GM19025 (cell line): ENCODE measurements around the gene MYRIP.

Experiments used
- ATAC-seq: cut with Tn5 transposase; IDR thresholded peaks from one replicate; pipeline ENCODE4 v1.9.1; 2021; ENCODE audit warnings: mild to moderate bottlenecking, low read depth, moderate library complexity; ENCODE audit not compliant: unreplicated experiment

The MYRIP gene

DNA sequence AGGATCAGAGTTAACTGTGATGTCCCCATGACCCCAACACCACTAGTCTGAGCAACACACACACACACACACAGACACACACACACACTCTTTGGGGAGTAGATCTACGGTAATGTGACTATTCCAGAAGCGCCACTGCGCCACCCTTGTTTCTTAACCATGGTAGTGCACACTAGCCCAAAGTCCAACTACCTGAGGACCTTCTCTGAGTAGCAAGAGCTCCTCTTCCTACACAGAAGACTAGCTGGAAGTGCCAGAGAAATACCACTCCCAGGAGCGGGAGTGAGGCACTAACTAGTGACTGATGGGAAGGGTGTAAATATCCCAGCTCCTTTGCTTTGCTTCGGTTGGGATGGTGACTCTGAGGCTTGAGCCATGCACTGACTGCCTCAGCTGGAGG, 404.1 kb downstream of the MYRIP start:
- no peak for ATAC-seq

DNA sequence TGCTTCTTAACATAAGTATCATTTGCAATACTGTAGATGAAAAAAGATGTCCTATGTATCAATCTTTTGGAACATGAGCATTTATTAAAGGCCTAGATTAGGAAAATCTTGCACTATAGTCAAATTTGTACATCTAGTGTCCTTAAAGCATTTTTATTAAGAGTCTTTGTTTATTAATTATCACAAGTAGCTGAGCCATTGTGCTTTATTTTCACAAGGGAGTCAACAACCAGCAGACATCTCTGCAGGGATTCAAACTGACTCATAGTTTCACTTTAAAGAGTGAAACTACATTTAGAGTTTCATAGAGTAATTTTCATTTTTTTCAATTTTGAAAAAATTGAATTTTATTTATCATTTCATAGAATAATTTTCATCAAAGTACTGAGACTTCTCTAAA, 405.6 kb downstream of the MYRIP start:
- no peak for ATAC-seq

DNA sequence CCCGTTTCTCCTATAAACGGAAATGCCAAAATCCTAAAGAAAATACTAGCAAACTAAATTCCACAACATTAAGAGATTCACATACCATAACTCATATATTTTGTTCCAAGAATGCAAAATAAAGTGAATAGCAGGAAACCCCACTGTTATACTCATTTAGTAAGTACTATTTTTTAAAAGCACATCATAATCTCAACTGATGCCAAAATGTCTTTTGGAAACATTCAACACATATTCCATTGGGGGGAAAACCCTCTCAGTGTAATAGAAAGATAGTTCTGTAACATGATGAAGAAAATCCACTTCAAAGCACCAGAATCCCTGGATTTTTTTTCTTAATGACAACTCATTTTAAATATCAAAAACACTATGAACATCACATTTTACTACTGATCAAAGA, 407.1 kb downstream of the MYRIP start:
- ATAC-seq = no peak

DNA sequence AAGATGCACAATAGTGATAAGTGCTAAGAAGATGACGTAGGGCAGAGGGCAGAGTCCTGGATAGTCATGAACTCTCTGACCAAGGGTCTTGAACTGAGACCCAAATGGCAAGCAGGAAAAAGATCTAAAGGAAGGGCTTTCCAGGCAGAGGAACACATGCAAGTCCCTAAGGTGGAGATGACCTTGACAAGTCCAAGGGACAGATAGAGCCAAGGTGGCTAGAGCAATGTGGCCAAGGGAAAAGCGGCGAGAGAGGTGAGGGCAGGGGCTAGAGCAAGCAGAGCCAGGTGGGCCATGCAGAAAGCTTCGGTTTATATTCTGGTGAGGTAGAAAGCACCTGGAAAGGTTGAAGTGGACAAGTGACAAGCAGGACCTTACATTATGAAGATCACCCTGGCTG, 414.4 kb downstream of the MYRIP start:
- no peak for ATAC-seq

DNA sequence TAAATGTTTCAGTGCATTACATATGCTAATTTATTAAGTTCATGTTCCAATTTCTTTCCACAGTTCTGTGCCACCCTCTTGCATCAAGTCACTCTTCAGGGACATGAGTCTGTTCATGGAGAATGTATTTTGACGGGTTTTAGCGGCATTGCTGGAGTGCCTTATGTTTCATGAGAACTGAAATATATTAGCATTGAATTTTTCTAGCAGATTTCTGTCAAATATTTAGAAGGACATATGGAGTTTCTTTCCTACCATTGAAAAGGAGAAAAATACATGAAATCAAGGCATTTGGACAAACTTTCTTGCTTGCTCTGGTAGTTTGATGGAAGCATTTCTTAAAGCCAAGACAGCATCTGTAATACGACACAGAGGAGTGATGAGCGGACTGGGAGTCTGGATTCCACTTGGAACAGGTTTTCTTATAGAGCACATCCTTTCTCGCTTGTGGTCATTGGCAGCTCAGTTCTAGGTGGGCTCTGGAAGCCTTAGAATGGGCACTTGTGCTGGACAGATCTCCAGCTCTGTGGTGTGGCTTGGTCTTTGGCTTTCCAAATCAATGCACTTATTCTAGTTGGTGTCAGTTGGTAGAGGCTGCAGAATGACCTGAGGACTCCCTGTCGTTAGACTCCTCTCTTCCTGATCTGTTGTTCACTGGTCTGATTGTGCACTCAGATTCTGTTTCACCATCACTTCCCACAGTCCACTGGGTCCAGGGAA, 415.5 kb downstream of the MYRIP start:
- ATAC-seq = no peak

DNA sequence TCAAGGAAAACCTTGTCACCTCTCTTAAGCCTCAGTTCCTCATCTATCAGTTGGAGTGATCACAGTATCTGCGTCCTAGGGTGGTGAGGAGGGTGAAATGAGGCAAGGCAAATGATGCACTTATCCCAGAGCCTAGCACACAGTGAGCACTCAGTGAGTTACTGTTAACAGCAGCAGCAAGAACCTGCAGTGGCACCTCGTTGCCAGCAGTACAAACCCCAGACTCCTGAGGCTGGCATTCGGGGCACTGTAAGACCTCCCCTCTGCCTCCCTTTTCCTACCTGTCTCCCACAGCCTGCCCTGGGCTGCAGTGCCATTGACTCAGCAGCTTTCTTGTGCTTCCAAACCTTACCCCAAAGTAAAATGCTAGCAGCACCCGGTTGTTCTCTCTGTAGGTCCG, 417.2 kb downstream of the MYRIP start:
- no peak for ATAC-seq

DNA sequence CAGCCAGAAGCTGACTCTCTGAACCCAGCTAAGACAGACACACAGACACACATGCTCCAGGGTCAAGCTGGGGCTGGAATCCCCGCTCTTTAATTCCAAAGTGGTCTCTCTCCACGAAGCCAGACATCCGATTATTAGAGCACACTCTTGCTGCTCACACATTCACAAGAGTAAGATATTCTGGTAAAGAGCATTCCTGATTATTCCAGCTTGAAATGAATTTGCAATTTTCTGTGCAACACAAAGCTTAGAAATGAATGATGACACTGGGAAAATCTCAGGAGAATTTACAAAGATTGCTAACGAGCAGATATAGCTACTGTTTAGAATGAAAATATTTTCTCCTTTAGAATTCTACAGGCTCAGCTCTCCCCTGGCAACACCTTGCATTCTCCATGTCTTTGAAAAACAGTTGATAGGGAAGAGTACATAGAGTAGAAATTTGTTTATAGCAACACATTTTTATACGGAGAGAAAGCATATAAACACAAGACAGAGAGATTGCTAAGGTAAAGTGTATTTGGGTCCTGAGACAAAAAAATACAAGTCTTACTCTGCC, 419.5 kb downstream of the MYRIP start:
- ATAC-seq = no peak

DNA sequence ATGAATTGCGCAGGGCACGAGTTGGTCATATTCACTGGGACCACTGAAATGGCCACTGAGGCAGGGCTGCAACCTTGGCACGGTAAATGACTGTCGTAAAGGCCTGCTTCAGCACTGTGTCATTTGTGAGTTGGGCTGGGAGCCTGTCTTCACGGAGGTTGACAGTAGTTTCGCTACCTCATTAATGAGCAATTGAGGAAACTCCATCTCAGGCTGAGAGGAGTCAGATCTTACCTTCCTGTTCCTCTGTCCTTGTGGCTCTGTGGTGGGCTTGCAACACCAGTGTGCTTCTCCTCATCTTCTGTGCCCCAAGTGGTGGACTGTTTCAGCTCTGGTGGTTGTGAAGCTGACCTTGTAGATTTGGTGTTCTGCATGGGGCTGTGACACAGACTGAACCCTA, 420.0 kb downstream of the MYRIP start:
- no peak for ATAC-seq

DNA sequence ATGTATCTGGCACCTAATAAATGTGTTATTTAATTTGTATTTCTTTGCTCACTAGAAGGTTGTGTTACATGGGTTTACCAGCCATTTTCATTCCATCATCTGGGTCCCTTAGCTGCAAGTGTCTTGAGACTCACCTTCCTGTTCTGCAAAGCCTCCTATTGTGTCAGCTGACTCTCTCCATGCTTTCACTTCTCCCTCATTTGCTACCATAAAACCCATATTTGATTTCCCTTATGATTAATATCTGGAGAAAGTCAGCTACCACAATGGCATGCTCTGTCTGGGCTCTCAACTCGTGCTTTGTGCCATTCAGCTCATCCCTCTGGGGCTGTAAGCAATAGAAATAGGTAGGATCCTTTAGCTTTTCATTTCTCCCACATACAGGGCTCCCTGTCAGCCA, 420.6 kb downstream of the MYRIP start:
- ATAC-seq = no peak

DNA sequence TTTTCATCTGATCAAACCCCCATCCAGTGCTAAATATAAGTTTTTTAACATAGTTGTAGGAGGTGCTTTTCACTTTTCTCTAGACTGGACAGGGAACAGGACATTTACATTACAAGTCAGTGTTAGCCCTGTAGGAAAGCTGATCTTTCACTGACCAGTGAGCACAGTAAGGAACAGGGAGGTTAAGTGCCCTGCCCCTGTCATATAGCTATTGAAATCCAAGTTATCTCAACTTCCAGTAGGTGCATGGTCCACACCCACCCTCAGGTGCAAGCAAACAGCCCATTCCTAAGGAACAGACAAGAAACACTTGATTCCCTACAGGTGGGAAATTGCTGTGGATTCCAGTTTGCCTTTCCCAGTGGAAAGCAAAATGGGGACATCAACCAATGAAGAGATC, 421.0 kb downstream of the MYRIP start:
- ATAC-seq = no peak

DNA sequence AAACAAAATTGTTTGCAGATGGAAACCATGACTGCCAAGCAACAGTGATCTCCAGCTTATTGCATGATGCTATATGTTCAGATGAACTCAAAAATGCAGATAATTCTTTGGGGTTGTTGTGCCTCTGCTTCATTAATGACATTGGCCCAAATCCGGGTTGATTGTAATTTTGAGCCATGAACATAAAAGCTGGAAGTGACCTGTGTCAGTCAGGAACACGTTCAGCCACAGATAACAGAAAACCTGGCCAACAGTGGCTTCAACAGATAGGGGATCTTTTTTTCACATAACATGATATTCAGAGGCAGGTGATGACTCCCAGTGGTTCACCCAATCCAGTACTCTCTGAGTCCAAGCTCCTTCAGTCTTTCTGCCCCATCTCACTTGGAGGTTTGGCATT, 423.2 kb downstream of the MYRIP start:
- ATAC-seq = no peak

DNA sequence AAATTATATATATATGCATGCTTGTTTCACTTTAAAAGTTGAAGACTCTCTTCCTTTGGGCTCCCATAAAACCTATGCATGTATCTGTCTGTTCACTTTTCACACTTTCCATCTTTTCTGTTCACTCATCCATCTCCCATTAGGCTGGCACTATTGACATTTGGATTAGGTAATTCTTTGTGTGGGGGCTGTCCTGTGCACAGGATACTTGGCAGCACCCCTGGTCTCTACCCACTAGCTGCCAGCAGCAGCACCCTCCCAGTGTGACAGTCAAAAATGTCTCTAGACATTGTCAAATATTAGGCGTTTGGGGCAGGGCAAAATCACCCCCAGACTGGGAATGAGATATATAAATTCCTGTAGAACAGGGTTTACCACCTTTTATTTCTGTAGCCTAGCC, 427.8 kb downstream of the MYRIP start:
- no peak for ATAC-seq

DNA sequence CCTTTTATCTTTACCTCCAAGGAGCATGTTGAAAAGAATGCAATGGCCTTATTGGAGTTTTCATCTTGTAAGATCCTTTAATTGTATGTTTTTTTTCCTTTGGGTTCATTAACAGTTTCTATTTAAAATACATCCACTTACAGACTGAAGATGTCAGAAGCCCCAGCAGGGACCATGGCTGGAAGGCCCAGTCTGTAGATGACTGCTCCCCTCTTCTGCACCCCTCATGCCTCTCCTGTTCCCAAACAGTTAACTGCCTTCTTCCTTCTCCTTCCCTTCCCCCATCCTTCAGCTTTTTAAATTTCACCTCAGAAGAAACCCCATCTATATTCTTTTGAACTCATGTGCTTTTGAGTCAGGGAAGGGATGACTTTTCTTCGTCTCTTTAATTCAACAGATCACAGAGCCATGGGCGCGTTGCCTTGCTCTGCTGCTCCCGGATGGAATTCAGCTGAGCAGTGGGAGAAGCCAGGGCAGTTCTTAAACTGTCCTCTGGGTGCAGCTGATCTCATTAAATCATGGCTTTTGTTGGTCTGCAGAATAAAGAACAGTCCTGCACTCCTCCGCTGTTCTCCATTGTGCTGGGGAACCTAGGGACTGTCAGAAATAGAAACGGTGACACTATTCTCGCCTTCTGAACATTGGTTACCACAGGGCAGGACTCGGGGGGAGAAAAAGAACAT, 428.6 kb downstream of the MYRIP start:
- ATAC-seq = no peak

DNA sequence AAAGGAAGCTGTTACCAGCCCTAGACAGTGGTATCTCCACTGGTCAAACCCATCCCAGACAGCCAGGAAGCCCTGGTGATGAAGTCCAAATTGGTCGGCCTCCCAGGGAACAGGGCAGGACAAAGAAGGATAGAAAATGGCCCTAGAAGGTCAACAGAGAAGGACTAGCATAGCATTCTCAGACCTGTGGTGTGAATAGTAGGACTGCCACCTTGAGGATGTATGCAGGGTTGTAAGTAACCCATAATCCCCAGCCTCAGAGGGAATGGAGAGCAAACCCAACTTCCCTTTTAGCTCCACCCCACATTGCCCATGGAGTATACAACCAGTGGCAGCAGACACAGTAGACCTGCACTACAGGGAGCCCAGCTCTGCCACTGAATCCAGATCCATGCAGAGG, 431.5 kb downstream of the MYRIP start:
- ATAC-seq = no peak

DNA sequence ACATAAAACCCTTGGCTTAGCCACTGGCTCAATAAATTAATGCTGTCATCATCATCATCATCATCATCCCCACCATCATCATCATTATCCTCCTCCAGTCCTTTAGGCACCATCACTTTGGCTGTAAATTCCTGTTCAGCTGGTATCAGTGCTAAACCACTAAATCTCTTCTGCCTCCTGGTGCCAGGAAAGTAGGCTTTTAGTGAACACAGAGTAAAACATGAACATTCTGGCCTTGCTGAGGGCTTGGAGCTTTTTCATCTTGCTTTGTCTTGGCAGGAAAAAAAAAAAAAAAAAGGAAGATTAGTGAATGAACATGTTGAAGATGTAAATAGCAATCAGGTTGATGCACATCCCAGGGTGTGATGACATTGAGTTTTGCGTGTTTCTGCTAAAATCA, 432.8 kb downstream of the MYRIP start:
- no peak for ATAC-seq

DNA sequence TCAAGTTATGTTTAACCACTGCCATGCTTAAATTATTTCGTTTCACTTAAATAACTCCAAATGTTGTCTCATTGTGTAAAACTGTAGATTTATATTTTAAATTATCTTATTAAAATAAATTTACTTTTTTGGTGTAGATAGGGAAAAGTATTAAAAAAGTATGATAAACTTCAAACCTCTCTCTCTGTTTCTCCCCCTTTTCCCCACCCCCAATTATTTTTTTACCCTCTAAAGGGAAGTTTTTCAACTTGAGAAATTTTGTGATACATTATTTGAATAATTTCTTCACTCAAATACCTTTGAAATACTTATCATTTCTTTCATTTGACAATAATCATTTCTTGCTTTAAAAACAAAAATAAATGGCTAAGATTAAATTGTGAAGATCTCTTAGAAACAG, 433.2 kb downstream of the MYRIP start:
- ATAC-seq = no peak

DNA sequence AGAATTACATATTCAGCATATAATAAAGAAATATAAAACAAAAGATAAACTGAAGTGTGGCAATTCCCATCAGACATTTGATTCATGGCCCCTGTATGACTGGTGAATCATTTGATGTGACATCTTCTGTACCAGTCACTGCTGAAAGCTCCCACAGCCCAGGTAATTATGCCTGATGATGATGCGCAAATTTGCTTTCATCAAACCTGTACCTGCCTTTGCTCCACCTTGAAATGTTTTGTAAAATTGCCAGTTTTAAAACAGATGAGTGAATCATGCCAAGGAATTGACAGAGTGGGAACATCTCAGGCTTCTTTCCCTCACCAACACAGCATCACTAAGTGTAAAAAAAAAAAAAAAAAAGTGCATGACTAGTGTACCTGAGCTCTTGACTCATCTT, 433.6 kb downstream of the MYRIP start:
- no peak for ATAC-seq

DNA sequence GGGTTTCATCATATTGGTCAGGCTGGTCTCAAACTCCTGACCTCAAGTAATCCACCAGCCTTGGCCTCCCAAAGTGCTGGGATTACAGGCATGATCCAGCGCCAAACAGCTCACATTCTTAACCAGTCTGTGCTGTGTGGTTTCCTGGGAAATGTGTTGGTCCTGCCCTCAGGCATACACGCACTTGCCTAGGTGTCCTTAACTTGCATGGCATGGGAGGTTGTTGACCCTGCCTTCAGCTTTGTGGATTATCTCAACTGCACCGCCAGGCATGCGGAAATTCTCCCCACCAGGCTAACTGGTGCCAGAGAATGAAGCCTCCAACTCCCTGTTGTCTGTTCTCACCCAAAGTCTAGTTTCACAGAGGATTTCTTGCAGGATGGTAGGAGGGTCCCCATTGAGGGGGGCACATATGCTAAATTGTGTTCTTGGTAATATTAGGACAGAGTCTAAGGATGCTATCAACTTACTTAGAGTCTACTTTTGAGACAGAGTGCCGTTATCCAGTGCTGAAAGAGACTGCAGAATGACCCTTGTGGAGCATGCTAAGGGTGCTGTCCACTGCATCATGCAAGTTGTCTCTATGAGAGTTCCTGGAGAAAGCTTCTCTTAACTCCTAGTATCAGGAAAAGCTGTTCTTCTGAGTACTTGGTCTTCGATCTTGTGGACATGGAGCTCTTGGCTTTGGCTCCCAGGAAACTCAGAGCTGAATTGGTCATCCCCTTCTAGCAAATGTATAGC, 438.5 kb downstream of the MYRIP start:
- ATAC-seq = no peak

DNA sequence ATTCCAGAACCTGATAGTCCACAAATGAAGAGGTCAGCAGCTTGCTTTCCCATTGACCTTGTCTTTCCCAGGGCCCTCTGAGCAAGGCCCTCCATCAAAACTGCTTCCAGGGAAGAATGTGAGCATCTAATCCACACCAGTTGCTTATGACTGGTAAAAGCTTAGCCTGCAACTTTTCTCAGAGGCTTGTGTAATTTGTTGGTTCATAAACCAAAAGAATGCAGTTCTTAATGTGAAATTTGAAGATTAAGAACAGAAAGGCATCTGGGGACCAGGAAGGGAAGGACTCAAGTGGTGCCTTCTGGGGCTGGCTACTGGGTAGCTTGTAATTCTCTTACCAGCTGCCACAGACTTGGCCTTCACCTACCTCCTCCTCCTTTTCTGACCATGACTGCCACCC, 439.2 kb downstream of the MYRIP start:
- no peak for ATAC-seq

DNA sequence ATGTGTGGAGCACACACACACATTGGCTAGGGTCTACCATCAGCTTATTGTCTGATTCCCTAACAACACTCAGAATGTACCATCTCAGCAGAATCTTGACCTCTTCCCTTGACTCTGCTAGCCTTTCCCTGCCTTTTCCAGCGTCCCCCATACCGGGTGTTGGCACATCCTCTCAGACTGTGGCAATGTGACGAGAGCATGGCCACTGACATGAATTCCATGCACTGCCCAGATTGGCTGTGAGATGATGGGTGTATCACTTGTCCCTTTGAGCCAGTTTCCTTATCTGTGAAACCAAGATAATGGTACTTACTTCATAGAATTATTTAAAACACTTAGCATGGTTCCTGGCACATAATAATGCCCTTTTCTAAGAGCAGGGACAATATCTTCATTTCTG, 439.8 kb downstream of the MYRIP start:
- no peak for ATAC-seq

DNA sequence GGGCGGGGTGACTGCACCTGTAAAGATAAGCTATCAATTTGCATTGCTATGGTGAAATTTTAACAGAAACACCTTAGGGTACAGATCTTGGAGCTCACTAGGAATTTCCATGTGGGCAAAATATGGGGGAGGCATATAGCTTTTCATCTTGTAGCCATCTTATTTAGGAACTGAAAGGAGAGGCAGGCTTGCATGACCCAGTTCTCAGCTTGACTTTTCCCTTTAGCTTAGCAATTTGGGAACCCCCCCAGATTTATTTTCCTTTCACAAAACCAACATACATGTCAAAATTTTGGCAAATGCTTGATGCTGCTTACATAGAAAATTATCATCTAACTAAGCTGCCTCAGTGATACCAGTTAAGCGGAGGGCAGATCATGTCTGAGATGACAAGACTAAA, 445.1 kb downstream of the MYRIP start:
- no peak for ATAC-seq

DNA sequence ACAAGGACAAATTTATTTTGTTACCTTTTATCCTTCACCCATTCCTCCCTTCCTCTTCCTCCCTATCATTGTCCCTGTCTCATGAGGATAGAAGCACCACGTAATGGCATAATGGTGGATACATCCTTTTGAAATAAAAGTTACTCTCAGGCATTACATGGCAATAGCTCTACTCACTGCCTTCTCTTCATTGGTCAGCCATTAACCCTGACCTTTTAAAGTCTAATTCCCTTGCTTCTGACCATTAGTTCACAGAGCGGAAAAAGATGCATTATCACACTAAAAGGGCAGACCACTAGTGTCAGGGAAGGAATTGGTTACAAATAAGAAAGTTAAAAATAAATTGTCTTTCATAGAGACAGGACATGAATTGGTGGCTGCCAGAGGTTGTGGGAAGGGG, 445.5 kb downstream of the MYRIP start:
- ATAC-seq = no peak
